Nucleus accumbens (tissue), 56 donors: ENCODE measurements around the gene INAFM1.
A peak's percentile ranks its signal among the peaks of the same experiment; 100 is the strongest.
"Not testable (repeated sequence)": the region's sequence is repeated elsewhere in the genome, so short reads cannot be mapped to it uniquely, and the experiment has no call there.

Experiments used
- DNase-seq, 56 donors: peaks; one replicate each; lab custom pipeline; 2025; lab: John Stamatoyannopoulos, UW

Gene INAFM1

DNA sequence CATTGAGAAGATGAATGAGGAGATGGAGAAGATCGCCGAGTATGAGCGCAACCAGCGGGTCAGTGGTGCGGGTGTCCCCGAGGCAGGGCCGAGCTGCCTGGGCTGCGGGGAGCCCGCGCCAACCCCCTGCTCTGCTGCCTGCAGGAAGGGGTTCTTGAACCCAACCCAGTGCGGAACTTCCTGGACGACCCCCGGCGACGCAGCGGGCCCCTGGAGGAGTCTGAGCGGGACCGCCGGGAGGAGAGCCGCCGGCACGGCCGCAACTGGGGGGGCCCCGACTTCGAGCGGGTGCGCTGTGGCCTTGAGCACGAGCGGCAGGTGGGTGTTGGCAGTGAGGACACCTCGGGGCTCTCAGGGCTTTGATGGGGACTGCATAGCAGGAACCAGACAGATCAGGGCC lies 10.1 kb upstream of the INAFM1 start:
- no peak for DNase-seq

DNA sequence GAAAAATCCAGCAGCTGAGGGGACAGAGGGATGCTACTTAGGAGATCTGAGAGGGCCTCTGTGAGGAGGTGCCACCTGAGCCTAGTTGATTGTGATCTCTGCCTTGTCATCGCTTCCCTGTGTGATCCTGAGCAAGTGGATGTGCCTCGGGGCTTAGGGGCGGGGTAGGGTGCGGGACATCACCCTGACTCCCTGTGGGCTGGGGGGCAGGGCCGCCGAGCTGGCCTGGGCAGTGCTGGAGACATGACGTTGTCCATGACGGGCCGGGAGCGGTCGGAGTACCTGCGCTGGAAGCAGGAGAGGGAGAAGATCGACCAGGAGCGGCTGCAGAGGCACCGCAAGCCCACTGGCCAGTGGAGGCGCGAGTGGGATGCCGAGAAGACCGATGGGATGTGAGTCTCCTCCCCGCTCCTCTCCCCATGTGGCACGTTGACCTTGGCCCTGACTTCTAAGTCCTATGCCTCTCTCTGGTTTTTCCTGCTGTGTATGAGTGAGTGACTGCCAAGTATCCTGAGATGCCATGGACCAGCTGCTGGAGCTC lies 8.2 kb upstream of the INAFM1 start:
- no peak for DNase-seq

DNA sequence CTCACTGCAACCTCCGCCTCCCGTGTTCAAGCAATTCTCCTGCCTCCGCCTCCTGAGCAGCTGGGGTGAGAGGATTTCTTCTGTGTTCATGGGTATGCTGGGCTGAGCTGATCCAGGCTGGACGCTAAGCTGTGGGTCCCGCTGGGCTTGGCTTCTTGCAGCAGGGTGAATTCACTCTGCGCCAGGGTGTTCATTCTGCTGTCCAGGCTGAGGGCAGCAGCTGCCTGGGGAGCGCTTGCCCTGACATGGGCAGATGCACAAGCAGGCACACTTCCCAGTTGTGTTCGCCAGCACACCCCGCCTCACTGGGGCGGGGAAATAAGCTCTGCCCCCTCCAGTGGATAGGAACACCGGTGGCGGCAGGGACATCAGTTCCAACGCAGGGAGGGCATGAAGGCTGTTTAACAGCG lies 7.3 kb upstream of the INAFM1 start:
- DNase-seq, result peak in 52 of 56 donors; percentile 8 to 87 (median 60)

DNA sequence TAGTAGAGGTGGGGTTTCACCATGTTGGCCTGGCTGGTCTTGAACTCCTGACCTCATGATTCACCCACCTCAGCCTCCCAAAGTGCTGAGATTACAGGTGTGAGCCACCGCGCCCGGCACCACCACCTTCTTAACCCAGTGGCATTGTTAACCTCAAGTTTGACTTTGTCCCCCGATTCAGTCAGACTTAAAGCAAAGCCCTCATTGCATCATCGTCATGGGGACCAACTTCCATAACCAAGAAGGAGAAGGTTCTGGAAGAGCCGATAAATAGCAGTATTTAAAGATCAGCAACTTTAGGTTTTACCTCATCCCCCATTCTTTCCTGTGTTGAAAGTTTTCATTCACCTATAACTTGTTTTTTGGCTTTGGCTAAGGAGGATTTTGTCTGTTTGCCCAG lies 6.7 kb upstream of the INAFM1 start:
- no peak for DNase-seq

DNA sequence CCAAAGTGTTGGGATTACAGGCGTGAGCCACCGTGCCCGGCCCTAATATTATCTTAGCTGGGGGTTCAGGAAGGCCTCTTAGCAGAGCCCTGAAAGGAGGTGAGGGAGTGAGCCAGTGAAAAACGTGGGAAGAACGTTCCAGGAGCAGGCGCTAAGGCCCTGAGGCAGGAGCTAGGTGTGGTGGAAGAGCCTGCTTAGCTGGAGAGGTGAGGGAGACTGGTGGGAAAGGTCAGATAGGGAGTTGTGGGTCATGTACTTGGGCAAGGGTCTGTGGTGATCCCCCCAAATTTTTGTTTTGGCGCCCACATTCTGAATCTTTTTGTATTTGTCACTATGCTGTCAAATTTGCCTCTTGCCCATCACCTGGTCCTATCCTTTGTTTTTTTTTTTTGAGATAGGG lies 5.1 kb upstream of the INAFM1 start:
- DNase-seq, result no peak

DNA sequence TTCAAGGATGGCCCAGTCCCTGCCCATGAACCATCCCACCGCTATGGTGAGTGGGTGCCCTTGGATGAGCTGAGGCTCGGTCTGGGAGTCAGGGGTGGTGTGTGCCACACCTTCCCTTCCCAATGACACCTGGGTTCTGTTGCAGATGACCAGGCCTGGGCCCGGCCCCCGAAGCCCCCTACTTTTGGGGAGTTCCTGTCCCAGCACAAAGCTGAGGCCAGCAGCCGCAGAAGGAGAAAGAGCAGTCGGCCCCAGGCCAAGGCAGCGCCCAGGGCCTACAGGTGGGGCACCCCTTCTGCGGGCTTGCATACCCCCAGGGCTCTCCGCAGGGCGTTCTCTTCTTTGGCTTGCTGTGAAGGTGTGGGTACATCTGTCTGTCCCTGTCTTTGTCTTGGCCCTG lies 4.3 kb upstream of the INAFM1 start:
- DNase-seq, result no peak

DNA sequence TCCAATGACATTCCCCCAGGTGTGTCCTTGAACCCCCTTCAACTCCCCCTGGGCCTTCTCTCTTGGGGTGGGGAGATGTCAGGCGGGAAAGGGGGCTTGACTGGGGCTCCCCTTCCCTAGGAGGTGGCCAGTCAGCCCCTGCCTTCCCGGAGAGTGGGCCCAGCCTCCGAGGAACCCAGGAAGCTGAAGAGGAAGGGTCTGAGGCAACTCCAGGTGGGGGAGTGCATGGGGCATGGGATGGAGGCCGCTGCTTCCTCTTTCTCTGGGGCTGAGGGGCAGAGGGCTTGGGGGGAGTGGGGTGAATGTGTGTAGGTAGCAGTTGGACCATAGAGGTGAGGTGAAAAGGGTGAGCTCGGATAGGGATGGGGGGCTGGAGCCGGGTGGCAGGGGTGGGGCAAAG lies 2.7 kb upstream of the INAFM1 start:
- DNase-seq, result no peak

DNA sequence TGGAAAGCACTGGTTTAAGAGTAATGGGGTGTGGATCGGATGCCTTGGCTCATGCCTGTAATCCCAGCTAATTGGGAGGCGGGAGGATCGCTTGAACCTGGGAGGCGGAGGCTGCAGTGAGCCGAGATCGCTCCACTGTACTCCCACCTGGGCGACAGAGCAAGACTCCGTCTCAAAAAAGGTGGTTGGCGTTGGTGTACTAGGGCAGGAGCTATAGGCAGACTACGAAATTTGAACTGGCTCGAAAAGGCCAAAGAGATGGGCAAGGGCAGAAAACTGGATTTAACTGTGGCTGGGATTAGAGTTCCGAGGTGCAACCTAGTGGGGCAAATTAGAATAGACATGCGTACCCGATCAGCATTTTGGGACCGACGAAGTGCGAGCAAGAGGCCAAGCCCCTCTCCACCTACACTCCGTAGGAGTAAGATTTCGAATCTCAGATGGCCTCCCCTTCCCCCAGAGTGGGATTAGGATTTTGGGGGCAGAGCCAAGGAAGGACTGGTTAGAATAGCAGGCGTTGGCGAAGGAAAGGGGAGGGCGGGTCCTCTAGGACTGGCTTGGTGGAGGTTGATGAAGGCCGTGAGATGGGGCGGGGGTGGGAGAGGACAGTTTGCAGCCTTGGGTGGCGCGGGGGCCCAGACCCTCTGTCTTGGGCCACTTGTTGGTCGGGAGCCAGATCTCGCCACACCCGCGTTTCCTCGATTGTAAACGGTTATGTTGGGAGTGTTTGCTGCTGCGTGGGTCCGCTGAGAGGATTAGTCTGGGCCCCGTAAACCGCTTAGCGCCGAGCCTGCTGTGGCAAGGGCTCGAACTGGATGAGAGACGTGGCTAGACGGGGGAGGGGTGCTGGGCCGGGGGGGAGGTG lies 2.0 kb upstream of the INAFM1 start:
- peak in 16 of 56 donors; percentile 16 to 72 (median 50) for DNase-seq

DNA sequence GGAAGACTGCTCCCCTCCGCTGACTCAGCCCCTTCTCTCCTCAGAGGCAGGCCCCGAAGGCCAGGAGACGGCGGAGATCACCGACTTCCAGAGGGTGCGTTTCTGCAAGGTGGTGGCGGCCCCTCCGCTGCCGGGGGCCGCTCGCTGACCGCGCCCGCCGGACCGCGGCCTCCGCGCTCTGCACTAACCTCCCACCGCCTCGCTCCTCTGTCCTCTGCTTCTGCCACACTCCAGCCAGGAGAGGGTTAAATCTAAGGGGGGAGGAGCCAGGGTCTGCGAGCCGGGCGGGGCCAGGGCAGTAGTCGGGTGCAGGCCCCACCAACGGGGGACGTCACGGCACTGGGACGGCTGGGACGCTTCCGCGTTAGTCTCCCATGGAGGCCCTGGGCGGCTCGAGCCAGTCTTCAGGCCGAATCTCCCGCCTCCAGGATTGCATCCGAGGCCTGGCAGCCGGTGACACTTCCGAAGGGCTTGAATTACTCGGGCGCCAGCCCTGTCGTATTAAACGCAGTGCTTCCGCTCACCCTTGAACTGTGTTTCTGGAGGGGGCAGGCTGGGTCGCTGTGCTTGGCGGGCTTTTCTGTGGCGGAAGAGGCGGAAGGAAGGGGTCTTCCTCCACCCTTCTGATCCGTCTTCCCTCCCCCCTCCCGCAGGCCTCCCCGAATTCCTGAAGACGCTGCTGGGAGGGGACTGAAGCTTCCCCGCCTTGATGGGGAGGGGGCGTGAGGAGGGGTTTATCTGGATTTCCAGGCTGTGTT lies 1.2 kb upstream of the INAFM1 start:
- peak; percentile 33 to 95 (median 82) for DNase-seq

DNA sequence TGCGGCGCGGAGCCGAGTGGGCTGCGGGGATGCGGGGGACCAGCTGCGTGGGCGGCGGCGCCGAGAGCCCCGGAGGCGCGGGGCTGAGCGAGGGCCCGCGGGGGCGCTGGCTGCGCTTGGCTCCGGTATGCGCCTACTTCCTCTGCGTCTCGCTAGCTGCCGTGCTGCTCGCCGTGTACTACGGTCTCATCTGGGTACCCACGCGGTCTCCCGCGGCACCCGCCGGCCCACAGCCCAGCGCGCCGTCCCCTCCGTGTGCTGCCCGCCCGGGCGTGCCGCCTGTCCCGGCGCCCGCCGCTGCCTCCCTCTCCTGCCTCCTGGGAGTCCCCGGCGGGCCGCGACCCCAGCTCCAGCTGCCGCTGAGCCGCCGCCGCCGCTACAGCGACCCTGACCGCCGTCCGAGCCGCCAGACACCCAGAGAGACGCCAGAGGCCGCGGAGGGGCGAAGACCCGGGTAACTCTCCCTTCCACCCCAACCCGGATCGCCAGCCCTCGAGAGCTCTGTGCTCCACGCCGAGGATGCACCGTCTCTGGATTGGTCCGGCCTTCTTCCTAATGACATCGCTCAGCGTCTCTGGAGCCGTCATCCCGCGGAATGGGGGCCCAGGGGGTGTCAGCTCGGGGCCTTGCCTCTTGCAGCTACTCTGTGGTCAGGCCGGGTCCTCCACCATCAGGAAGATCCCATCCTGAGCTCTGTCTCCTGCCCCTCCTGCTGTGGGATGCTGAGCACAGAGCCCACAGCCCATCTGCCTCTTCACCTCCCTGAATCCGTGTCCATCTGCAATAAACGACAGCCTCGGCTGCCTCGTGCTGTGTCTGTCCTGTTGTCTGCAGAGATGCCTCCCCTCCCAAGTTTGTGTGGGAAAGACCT lies 441 bp downstream of the INAFM1 start:
- peak in 4 of 56 donors; percentile 24 to 43 (median 34) for DNase-seq

DNA sequence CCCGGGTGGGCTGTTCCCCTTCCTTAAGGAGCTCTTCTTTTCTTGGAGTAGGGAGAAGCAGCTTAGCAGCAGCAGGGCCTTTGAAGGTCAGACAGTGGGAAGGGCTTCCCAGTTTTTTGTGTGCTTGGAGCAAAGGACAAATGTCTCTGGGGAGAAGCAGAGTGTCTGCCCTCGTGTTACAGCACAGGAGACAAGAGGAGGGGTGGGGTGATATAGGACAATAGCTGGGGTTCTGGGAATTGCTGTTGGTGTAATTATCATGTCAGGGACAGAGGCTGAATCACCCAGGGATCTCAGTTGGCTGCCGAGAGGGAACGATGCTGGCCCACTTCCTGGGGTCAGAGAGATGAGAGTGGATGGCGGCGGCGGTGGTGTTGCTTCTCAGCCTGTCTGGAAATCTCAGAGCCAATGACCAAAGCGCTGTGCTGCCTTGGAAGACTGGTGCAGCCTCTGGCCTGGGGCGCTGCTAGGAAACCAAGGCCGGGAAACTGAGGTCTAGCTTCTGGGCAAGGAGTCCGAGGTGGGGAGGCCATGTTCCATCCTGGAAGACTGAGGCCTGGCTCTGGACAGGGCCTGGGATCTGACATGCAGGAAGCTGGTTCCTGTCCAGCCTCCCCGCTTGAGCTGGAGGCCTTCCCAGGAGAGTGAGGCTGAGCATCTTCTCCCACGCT lies 1.2 kb downstream of the INAFM1 start:
- peak in 1 of 56 donors; percentile 8 for DNase-seq

DNA sequence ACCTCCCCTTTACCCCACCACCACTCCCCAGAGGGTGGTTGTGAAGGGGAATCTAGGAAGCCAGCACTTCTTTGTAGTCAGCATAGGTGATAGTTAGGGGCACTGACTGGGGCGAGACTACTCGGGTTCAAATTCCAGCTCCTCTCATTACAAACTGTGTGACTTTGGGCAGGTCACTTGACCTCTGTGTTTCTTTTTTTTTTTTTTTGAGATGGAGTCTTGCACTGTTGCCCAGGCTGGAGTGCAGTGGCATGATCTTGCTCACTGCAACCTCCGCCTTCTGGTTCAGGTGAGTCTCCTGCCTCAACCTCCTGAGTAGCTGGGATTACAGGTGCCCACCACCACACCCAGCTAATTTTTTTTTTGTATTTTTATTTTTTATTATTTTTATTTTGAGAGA lies 1.8 kb downstream of the INAFM1 start:
- DNase-seq, result not testable (repeated sequence)

DNA sequence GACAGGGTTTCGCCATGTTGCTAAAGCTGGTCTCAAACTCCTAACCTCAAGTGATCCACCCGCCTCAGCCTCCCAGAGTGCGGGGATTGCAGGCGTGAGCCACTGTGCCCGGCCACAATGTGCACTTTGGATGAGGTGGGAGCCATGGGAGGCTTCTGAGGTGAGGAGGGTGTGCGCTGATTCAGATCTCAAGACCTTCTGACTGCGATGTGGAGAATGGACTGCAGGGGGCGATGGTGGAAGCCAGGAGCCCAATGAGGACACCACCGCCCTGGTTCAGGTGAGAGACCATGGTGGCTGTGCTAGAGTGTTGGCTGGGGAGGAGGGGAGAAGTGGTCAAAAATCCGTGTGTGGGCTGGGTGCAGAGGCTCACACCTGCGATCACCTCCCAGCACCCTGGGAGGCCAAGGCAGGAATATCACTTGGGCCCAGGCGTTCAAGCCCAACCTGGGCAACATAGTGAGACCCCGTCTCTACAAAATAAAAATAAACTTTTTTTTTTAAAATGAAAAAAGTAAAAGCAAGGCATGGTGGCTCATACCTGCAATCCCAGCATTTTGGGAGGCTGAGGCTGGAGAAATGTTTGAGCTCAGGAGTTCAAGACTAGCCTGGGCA lies 5.6 kb downstream of the INAFM1 start:
- DNase-seq, result peak in 1 of 56 donors; percentile 10

DNA sequence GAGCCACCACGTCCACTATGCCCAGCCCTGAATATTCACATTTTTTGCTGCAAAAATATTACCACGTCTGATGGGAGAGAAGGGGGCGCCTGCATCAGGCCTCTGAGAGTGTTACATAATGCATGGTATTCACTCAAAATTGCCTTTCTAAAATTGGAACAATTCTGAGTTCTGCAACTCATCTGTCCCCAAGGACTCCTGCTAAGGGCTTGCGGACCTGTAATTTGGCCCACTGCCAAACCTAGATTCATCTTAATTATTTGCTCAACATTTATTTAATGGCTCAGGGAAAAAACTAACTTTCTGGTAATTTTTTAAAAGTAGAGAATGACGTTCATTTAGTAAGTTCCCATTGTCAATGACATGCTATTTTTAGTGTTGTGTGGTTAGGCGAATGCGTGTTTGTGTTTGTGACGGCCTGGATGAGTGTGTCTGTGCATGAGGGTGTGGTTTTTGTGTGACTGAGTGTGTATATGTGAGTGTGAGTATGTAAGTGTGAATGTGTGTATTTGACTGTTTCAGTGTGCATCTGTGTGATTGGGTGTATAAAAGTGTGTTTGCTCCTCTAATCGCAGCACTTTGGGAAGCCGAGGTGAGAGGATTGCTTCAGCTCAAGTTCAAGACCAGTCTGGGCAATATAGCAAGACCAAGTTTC lies 8.8 kb downstream of the INAFM1 start:
- DNase-seq, result no peak

DNA sequence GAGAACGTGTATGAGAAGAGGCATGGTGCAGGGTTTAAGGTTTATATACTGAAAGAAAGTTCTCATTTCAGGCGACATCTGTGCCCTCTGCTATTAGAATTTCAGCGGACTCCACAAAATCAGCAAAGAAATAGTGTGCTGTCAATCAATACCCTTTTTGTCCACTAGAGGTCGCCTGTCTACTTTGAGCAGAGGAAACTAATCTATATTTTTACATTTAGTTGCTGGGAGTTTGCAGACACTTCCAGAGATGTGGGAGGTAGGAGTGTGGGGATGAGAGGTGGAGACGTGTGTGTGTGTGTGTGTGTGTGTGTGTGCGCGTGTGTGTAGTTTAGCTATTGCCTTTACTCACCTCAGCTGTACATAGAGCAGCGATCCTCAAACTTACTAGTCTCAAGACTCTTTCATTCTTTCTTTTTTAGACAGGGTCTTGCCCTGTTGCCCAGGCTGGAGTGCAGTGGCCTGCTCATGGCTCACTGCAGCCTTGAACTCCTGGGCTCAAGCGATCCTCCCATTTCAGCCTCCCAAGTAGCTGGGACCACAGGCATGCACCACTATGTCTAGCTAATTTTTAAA lies 9.7 kb downstream of the INAFM1 start:
- peak in 31 of 56 donors; percentile 2 to 75 (median 28) for DNase-seq

DNA sequence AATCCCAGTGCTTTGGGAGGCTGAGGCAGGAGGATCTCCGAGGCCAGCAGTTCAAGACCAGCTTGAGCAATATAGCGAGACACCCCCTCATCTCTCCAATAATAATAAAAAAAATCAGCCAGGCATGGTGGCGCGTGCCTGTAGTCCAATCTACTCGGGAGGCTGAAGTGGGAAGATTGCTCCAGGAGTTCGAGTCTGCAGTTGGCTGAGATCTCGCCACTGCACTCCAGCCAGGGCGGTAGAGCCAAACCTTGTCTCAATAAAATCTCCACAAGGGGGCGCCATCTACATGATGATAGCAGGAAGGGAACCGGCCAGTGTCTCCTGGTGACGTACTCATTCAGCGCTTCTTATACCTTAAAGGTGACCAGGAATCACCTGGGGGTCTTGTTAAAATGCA lies 21.4 kb downstream of the INAFM1 start:
- peak in 41 of 56 donors; percentile 1 to 82 (median 30) for DNase-seq

DNA sequence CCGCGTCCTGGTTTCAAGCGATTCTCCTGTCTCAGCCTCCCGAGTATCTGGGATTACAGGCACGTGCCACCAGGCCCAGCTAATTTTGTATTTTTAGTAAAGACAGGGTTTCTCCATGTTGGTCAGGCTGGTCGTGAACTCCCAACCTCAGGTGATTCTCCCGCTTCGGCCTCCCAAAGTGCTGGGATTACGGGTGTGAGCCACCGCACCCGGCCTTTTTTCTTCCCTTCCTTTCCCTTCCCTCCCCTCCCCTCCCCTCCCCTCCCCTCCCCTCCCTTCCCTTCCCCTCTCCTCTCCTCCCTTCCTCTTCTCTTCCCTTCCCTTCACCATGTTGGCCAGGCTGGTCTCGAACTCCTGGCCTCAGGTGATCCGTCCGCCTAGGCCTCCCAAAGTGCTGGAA lies 26.2 kb downstream of the INAFM1 start:
- not testable (repeated sequence) for DNase-seq

DNA sequence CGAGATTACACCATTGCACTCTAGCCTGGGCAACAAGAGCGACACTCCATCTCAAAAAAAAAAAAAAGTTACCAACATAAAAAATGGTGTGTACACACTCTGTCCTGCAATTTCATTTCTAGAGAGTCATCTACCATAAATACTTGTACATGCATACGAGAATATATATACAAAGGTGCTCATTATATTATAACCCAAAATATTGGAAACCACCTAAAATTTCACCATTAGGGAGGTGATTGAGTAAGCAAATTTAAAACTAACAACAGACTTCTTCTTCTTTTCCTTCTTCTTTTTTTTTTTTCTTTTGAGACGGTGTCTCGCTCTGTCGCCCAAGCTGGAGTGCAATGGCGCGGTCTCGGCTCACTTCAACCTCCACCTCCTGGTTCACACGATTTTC lies 27.6 kb downstream of the INAFM1 start:
- no peak for DNase-seq

DNA sequence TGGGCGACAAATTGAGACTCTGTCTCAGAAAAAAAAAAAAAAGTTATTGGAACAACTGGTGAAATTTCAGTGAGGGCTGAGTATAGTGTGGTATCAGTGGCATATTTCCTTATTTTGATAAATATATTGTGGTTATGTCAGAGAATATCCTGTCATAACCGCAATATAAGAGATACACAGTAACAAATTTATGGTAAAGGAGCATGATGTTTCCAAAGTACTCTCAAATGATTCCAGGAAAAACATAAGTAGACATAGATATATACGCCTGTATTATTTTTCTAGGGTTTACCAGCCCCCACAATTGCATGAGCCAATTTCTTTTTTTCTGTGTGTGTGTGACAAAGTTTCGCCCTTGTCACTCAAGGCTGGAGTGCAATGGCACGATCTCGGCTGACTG lies 29.3 kb downstream of the INAFM1 start:
- no peak for DNase-seq
